Mesenchymal stem cell (in vitro differentiated cells and primary cell): ENCODE data around the gene HDAC1.

ENCODE experiments used
- DNase-seq: peaks from one replicate; pipeline ENCODE4 v3.0.0-alpha.2; 2013
- H2AFZ ChIP-seq: one replicate; pipeline ENCODE4 v1.6.1; 2013; ENCODE audit warnings: low read depth, mild to moderate bottlenecking, control low read depth, inconsistent platforms, low read length, moderate library complexity
- H2AK5ac ChIP-seq: 2 replicates; pipeline ENCODE4 v1.6.1; 2013; ENCODE audit warnings: low read length, moderate library complexity, mild to moderate bottlenecking, inconsistent platforms; ENCODE audit not compliant: severe bottlenecking
- H2BK120ac ChIP-seq: one replicate; pipeline ENCODE4 v1.6.1; 2013; ENCODE audit warnings: low read depth, mild to moderate bottlenecking, inconsistent platforms, low read length, moderate library complexity
- H2BK12ac ChIP-seq, 2 experiments: one replicate each; pipeline ENCODE4 v1.6.1; 2013; ENCODE audit warnings: inconsistent platforms in 2 of 2, low read length in 2 of 2, mild to moderate bottlenecking in 2 of 2, moderate library complexity in 2 of 2, control low read depth in 1 of 2
- H2BK15ac ChIP-seq: one replicate; pipeline ENCODE4 v1.6.1; 2013; ENCODE audit warnings: mild to moderate bottlenecking, low read depth, inconsistent platforms; ENCODE audit not compliant: poor library complexity, severe bottlenecking
- H2BK5ac ChIP-seq: 2 replicates; pipeline ENCODE4 v1.6.1; 2013; ENCODE audit warnings: low read depth, mild to moderate bottlenecking, low read length, control low read depth, inconsistent platforms; ENCODE audit not compliant: poor library complexity, severe bottlenecking
- H3K14ac ChIP-seq, 2 experiments: one replicate each; pipeline ENCODE4 v1.6.1; 2013; ENCODE audit warnings: inconsistent platforms in 2 of 2, low read length in 2 of 2, control low read depth in 1 of 2, mild to moderate bottlenecking in 1 of 2, moderate library complexity in 1 of 2
- H3K18ac ChIP-seq, 2 experiments: one replicate each; pipeline ENCODE4 v1.6.1; 2013; ENCODE audit warnings: inconsistent platforms in 2 of 2, low read length in 2 of 2, control low read depth in 1 of 2, low read depth in 1 of 2, mild to moderate bottlenecking in 1 of 2
- H3K23ac ChIP-seq, 2 experiments: one replicate each; pipeline ENCODE4 v1.6.1; 2013; ENCODE audit warnings: inconsistent platforms in 2 of 2, low read length in 2 of 2, mild to moderate bottlenecking in 2 of 2, moderate library complexity in 2 of 2, control low read depth in 1 of 2
- H3K27ac ChIP-seq: 2 replicates; pipeline ENCODE4 v1.5.1; 2013; ENCODE audit warnings: mild to moderate bottlenecking, moderate library complexity, low read length, control low read depth, inconsistent platforms; ENCODE audit not compliant: poor library complexity, severe bottlenecking
- H3K27me3 ChIP-seq, 2 experiments: 2 replicates each; pipeline versions ENCODE4 v1.6.1 to v1.7.0; 2013; ENCODE audit warnings: low read length in 2 of 2, mild to moderate bottlenecking in 2 of 2, moderate library complexity in 2 of 2, control low read depth in 1 of 2, inconsistent platforms in 1 of 2; ENCODE audit not compliant: control insufficient read depth in 1 of 2, insufficient read depth in 1 of 2
- H3K36me3 ChIP-seq, 2 experiments: 2 replicates each; pipeline versions ENCODE4 v1.6.1 to v1.7.0; 2013; ENCODE audit warnings: low read length in 2 of 2, control low read depth in 1 of 2, inconsistent platforms in 1 of 2, low read depth in 1 of 2, mild to moderate bottlenecking in 1 of 2; ENCODE audit not compliant: insufficient read depth in 2 of 2, control insufficient read depth in 1 of 2
- H3K4ac ChIP-seq, 2 experiments: one replicate each; pipeline ENCODE4 v1.6.1; 2013; ENCODE audit warnings: inconsistent platforms in 2 of 2, low read length in 2 of 2, mild to moderate bottlenecking in 2 of 2, moderate library complexity in 2 of 2, control low read depth in 1 of 2, low read depth in 1 of 2
- H3K4me1 ChIP-seq: 2 replicates; pipeline ENCODE4 v1.6.1; 2013; ENCODE audit warnings: low read depth, low read length, control low read depth; ENCODE audit not compliant: control insufficient read depth, insufficient read depth
- H3K4me2 ChIP-seq: 2 replicates; pipeline ENCODE4 v1.6.1; 2013; ENCODE audit warnings: low read length, mild to moderate bottlenecking, inconsistent platforms; ENCODE audit not compliant: poor library complexity, severe bottlenecking
- H3K4me3 ChIP-seq, 2 experiments: 2 replicates each; pipeline versions ENCODE4 v1.5.1 to v1.7.0; 2013; ENCODE audit warnings: low read length in 2 of 2, mild to moderate bottlenecking in 2 of 2, control low read depth in 1 of 2, low read depth in 1 of 2; ENCODE audit not compliant: insufficient read depth in 1 of 2
- H3K79me1 ChIP-seq: replicated peaks from 2 replicates; pipeline ENCODE4 v1.6.1; 2013; ENCODE audit warnings: mild to moderate bottlenecking, control low read depth, low read length, inconsistent platforms; ENCODE audit not compliant: poor library complexity, severe bottlenecking
- H3K9ac ChIP-seq: 2 replicates; pipeline ENCODE4 v1.7.0; 2013; ENCODE audit warnings: mild to moderate bottlenecking, low read length, moderate library complexity
- H3K9me3 ChIP-seq: 2 replicates; pipeline ENCODE4 v1.7.0; 2013; ENCODE audit warnings: mild to moderate bottlenecking, low read length; ENCODE audit not compliant: control insufficient read depth
- H4K8ac ChIP-seq: one replicate; pipeline ENCODE4 v1.6.1; 2013; ENCODE audit warnings: inconsistent platforms, mild to moderate bottlenecking, low read length, moderate library complexity
- H4K91ac ChIP-seq: one replicate; pipeline ENCODE4 v1.6.1; 2013; ENCODE audit warnings: mild to moderate bottlenecking, low read length, inconsistent platforms
- WGBS: methylation state at CpG from one replicate; pipeline ENCODE4 v1.1.7; 2013; ENCODE audit warnings: mixed read lengths; 5-methylcytosine and 5-hydroxymethylcytosine counted together

Gene HDAC1

DNA sequence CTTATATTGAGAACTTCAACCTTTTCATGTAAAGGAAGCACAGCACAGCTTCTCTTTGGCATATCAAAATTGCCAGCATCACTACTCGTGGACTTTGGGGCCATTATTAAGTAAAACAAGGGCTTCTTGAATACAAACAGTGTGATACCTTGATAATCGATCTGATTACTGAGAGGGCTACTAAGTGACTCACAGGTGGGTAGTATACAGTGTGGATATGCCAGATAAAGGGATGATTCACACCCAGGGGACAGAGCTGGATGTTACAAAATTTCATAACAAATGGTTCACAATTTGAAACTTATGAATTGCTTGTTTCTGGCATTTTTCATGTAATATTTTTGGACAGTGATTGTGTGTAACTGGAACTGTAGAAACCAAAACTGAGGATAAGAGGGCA is 15.4 kb downstream of the HDAC1 start:
- Histone ChIP-seq H3K18ac (no peak overlapping the region), H2AFZ (no peak overlapping the region), H2BK120ac (no peak overlapping the region), H3K4me3 (no peak overlapping the region), H2BK15ac (no peak overlapping the region), H3K27ac (no peak overlapping the region), H3K9me3 (peaks cover 13% of the 10 kb centered on the region), H3K36me3 (peaks cover 21 to 35% of the 10 kb centered on the region in 2 experiments), H3K9ac (peak overlapping the region; percentile 66), H3K23ac (no peak overlapping the region), H3K79me1 (peaks cover 30% of the 10 kb centered on the region), H3K27me3 (no peaks in the 10 kb centered on the region), H2BK5ac (no peak overlapping the region), H2BK12ac (no peak overlapping the region), H4K91ac (no peak overlapping the region), H4K8ac (no peak overlapping the region), H2AK5ac (no peak overlapping the region), H3K4me2 (no peak overlapping the region), H3K4me1 (peaks cover 4% of the 10 kb centered on the region), H3K4ac (no peak overlapping the region), H3K14ac (no peak overlapping the region)
- 84% methylated on average over 2 of the region's 2 CpGs for WGBS
- no peak for DNase-seq

DNA sequence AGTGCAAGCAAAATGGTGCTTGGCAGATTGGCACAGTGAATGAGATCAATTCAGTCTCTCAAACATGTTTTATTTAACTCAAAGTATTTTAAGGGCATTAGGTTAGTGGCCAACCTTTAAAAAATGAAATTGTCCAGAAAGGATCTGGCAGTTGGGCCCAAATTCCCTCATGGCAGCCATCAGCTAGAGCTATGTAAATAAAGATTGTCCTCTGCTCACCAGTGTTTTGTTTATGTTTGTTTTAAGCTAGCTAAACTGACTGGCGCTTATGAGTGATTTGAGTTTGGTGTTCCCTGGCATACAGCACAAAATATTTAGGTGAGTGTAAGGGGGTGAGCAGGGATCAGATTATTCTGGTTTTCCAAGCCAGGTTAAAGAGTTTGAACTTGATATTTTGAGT is 18.1 kb downstream of the HDAC1 start:
- no peak overlapping the region for H2BK120ac ChIP-seq
- H3K23ac ChIP-seq: no peak overlapping the region
- H3K4me2 ChIP-seq: no peak overlapping the region
- 71% methylated on average over 1 of the region's 1 CpG for whole genome bisulfite sequencing
- no peak overlapping the region for H3K4me3 ChIP-seq
- H4K91ac ChIP-seq: no peak overlapping the region
- H3K79me1 ChIP-seq: peaks cover 15% of the 10 kb centered on the region
- no peak overlapping the region for H4K8ac ChIP-seq
- H2BK15ac ChIP-seq: no peak overlapping the region
- no peak overlapping the region for H2BK5ac ChIP-seq
- no peak overlapping the region for H3K4ac ChIP-seq
- no peak overlapping the region for H3K9ac ChIP-seq
- no peaks in the 10 kb centered on the region for H3K27me3 ChIP-seq
- H2BK12ac ChIP-seq: no peak overlapping the region
- H3K4me1 ChIP-seq: peaks cover 4% of the 10 kb centered on the region
- no peak overlapping the region for H3K14ac ChIP-seq
- peaks cover 10% of the 10 kb centered on the region for H3K9me3 ChIP-seq
- no peak overlapping the region for H3K27ac ChIP-seq
- peaks cover 4 to 18% of the 10 kb centered on the region in 2 experiments for H3K36me3 ChIP-seq
- DNase-seq: no peak
- no peak overlapping the region for H2AK5ac ChIP-seq
- H2AFZ ChIP-seq: no peak overlapping the region
- H3K18ac ChIP-seq: no peak overlapping the region

DNA sequence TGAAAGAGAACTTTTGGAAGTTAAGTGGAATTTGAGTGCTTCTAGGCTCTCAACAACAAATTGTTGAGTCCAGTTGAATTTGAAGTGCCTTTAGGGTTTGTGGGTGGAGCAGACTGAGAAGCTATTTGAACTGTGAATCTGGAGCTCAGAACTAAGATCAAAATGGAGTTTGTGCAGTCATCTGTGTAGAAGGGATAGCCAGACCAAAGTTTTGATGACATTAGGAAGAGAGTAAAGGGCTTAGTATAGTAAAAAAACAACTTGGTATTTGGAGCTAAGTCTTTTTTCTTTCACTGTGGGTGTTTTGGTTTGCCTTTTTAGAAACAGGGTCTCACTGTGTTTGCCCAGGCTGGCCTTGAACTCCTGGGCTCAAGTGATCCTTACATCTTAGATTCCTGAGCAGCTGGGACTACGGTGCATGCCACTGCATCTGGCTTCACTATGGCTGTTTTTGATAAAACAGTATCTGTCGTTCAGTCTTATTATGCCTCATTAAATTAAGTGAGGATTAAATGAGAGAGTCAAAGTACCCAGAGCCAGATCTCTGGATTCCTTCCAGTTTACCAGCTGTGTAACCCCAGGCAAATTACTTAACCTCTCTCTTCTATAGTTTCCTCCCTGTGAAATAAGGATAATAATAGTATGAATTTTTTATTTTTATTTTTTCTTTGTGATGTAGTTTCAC is 20.0 kb downstream of the HDAC1 start:
- Histone ChIP-seq H4K8ac (no peak overlapping the region), H3K4me3 (no peak overlapping the region), H4K91ac (no peak overlapping the region), H3K27ac (no peak overlapping the region), H2BK12ac (no peak overlapping the region), H2AK5ac (no peak overlapping the region), H3K27me3 (no peaks in the 10 kb centered on the region), H3K23ac (no peak overlapping the region), H3K4me2 (no peak overlapping the region), H2BK120ac (no peak overlapping the region), H3K18ac (no peak overlapping the region), H3K9ac (no peak overlapping the region), H3K9me3 (no peaks in the 10 kb centered on the region), H3K79me1 (peaks cover 11% of the 10 kb centered on the region), H2AFZ (no peak overlapping the region), H3K36me3 (peaks cover 3 to 12% of the 10 kb centered on the region in 2 experiments), H3K4ac (no peak overlapping the region), H3K4me1 (peaks cover 4% of the 10 kb centered on the region), H2BK15ac (no peak overlapping the region), H3K14ac (no peak overlapping the region), H2BK5ac (no peak overlapping the region)
- no peak for DNase-seq
- WGBS: no CpG with 5 or more reads among the region's 2 CpGs

DNA sequence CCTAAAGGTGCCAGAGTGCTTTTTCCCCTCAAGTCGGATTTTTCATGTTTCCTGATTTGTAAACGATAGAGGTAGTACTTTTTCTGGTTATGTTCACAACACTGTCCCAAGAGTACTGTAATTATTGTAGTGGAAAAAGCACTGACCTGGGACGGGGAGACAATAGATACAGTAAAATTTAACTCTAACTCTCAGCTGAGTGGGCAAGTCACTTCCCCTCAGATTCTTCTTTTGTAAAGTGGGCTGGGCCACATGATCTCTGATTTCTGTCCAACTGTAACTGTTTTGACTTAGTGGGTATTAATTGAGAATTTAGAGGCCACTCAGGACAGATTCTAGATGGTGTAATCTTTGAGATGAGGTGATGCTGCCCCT is 25.0 kb downstream of the HDAC1 start:
- H3K79me1 ChIP-seq: peaks cover 20% of the 10 kb centered on the region
- no peaks in the 10 kb centered on the region for H3K9me3 ChIP-seq
- H3K4me1 ChIP-seq: peaks cover 4% of the 10 kb centered on the region
- no peak overlapping the region for H2BK12ac ChIP-seq
- H3K18ac ChIP-seq: no peak overlapping the region
- H2BK15ac ChIP-seq: no peak overlapping the region
- H3K4me3 ChIP-seq: no peak overlapping the region
- no peak overlapping the region for H3K4me2 ChIP-seq
- H3K36me3 ChIP-seq: peaks cover 20 to 35% of the 10 kb centered on the region in 2 experiments
- no peak for DNase-seq
- 100% methylated on average over 1 of the region's 3 CpGs for WGBS
- no peak overlapping the region for H3K4ac ChIP-seq
- H3K27ac ChIP-seq: no peak overlapping the region
- H3K23ac ChIP-seq: no peak overlapping the region
- H2BK120ac ChIP-seq: no peak overlapping the region
- H4K8ac ChIP-seq: no peak overlapping the region
- no peaks in the 10 kb centered on the region for H3K27me3 ChIP-seq
- no peak overlapping the region for H2AFZ ChIP-seq
- H3K9ac ChIP-seq: no peak overlapping the region
- H2AK5ac ChIP-seq: no peak overlapping the region
- H4K91ac ChIP-seq: no peak overlapping the region
- H3K14ac ChIP-seq: no peak overlapping the region
- H2BK5ac ChIP-seq: no peak overlapping the region
